SIG-M5 treated with dmso at 0.1 percent for 504 hours (cell line): ENCODE results near the gene CHST8.
"Not testable (repeated sequence)": the region's sequence is repeated elsewhere in the genome, so short reads cannot be mapped to it uniquely, and the experiment has no call there.

ENCODE experiments used
- DNase-seq: peaks from one replicate; lab custom pipeline; 2025; ENCODE audit not compliant: unreplicated experiment; lab: John Stamatoyannopoulos, UW

CHST8 gene

DNA sequence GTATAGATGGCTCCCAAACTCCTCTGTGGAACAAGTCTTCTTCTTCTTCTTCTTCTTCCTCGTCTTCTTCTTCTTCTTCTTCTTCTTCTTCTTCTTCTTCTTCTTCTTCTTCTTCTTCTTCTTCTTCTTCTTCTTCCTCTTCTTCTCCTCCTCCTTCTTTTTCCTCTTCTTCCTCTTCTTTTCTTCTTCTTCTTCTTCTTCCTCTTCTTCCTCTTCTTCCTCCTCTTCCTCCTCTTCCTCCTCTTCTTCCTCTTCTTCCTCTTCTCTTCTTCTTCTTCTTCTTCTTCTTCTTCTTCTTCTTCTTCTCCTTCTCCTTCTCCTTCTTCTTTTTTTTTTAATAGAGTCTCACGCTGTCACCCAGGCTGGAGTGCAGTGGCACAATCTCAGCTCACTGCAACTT lies 3.4 kb upstream of the CHST8 start:
- DNase-seq, result not testable (repeated sequence)

GRCh38 chr19:33618884-33619283 lies 2.9 kb upstream of the CHST8 start:
- no peak for DNase-seq

DNA sequence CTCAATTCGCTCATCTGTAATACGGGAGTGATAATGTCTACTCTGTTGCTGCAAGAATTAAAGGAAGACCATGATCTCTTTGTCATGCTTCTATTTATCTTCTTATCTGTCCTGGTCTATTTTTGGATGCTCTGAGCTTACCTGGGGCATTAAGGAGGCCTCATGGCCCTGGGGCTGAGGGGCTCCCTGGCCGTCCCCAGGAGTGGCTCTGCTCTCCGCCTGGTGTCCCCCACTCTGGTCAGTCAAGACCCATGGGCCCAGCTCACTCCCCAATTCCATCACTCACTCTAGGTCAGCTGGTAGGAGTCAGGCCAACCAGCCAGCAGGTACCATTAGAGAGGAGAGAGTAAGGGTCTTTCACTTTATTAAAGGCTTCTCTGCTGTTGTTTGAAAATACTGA lies 1.1 kb upstream of the CHST8 start:
- DNase-seq, result no peak

DNA sequence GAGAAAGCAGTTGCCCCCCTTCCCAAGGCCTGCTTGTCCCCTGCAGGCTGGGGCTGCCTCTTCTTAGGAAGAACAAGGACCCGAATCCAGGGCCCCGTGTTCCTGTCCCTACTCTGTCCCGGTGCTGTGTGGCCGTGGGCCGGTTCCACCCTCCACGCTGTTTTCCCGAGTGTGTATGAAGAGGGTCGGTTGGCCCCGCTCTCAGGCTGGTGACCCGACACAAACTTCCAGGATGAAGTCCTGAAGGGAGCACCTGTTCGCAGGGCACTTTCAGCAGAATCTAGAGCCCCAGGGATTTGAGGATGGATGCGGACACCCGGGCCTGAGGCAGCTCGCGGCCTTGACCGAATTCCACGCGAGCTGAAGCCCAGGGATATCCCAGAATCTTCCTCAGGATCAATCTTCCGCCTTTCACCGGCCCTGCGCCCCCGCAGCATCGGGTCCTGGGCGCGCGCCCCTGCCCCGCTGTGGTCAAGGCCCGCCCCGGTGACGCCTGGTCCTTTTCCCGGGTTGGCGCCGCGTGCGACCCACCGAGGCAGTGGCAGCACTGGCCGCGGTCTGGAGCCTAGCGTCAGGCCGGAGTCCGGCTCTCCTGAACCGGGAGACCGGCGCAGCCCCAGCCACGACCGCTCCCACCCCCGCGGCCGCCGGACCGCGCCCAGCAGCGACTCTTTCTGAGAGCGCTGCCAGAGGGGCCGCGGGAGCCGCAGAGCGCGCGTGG lies 528 bp upstream of the CHST8 start:
- DNase-seq, result no peak

DNA sequence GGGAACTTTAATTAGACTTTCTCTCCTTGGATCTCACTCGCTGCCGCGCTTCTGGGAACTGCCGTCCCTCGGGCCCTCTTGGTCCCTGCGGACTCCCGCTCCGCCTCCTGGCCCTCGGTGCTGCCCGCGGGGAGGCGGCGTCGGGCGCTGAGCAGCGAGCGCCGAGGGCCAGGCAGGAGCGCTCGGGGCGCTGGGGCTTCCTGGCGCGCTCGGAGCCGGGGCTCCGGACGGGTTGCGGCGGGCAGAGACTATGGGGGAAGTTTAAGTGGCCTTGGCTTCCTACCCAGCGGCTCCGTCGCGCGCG lies 704 bp downstream of the CHST8 start:
- DNase-seq, result no peak

- no peak for DNase-seq
These were observed 1.2 kb downstream of the CHST8 start for GRCh38 chr19:33622809-33623511.

DNA sequence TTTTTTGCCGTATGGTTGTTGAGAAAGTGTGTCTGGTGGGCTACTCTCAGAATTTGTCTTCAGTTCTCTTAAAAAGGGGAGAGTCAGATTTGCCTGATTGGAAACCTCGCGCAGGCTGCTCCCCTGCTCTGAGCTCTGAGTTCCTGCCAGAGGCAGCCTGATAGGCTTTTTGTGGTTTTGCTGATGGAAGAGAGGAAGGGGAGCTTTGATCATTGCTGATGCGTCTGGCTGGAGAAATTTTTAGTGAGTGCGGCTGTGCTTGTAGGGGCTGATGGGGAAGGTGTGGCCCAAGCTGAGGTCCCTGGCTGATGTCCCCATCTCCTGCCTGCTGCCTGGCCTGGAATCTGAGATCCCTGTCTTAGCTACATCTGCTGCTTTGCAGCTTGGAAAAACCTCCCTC lies 2.8 kb downstream of the CHST8 start:
- DNase-seq, result no peak

DNA sequence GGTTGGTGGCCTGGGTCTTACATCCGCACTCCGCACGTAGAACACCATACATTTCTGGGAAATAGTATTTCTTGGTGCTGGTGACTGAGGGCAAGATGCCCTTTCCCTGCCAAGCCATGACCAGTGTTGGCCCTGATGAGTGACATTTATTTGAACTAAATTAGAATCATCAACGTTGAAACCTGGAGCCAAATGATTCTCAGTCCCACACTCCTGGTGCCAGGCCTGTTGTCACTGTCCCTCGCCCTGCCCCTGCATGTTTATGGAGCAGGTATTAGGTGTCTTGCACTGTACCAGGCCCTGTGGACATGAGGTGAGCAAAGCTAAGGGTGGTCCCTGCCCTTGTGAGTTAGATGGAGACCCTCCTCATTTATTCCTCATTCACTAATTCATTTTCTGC lies 5.8 kb downstream of the CHST8 start:
- no peak for DNase-seq

- DNase-seq, result no peak
These were observed 6.4 kb downstream of the CHST8 start for GRCh38 chr19:33627962-33628839.

GRCh38 chr19:33628921-33629825 lies 7.4 kb downstream of the CHST8 start:
- no peak for DNase-seq

DNA sequence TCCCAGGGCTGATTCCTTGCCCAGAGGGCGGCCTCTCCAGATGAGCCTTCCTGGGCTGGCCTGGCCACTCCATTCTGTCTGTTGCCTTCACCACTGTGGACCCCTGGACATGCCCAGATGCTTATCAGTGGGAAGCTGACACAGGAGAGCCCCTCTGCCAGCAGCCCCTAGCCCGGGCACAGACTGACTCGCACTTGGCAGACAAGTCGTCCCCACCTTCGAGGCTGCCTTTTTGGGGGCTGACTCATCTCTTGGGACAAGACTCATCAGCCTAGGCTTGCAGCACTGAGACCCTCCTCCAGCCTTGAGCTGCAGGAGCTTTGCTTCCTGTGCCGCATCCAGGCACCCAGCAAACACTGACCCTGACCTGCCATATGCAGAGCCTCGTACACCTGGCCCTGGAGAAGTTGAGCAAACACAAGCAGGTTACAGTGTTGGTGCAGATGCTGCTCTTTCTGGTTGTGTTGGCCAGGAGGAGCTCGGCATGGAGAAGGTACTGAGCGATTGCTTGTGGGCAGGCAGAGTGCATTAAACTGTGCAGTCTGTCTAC lies 8.1 kb downstream of the CHST8 start:
- DNase-seq, result no peak

- DNase-seq, result no peak
These were observed 9.3 kb downstream of the CHST8 start for GRCh38 chr19:33630880-33631608.

DNA sequence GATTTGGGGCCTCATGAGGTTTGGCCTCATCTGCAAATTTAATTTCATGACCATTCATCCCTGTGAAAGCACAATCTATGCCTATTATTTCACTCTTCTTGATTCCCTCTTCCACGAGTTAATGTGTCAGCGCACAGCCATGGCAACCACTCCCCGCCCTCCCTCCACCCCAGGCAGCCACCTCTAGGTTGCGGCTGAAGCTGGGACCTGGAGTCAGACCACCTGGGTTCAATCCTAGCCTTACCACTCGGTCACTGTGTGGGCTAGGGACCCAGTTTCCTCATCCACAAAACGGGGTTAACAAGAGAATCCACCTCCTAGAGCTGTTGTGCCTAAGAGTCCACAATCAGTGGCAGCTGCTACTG lies 9.8 kb downstream of the CHST8 start:
- DNase-seq, result no peak

- no peak for DNase-seq
These were observed 12.8 kb downstream of the CHST8 start for GRCh38 chr19:33634361-33635091.

- no peak for DNase-seq
These were observed 16.6 kb downstream of the CHST8 start for GRCh38 chr19:33638167-33639034.

GRCh38 chr19:33639035-33639681 lies 17.4 kb downstream of the CHST8 start:
- DNase-seq, result no peak

DNA sequence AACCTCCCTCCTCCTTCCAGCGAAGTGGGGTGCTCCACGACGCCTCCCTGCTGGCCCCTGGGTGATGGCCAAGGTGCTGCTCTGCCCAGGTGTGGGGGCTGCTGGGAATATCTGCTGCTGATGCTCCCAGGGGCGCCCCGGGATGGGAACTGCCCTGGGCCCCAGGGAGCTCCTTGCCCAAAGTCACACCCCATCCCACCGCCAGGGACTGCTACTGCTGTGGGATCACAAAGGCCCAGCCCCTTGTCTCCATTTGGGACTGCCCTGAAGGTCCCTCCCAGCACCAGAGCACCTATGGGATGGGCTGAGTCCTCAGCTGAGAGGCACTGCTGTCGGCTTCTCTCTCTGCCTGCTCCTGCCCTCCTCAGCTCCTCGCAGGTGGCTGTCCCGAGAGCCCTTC lies 19.0 kb downstream of the CHST8 start:
- DNase-seq, result no peak

- no peak for DNase-seq
These were observed 19.5 kb downstream of the CHST8 start for GRCh38 chr19:33641261-33641660.
